ENCODE results near the gene MXRA8. TPM values are rescaled to one million over a fixed set of nuclear protein-coding genes. Genes with fewer than 3 reads are reported as not detected.

MXRA8 gene
- total and polyA plus RNA-seq, 2 donors (not counting 3 experiments of a cell fraction or from before 2014, with no cell fraction given): 0.82 to 1.9 TPM

DNA sequence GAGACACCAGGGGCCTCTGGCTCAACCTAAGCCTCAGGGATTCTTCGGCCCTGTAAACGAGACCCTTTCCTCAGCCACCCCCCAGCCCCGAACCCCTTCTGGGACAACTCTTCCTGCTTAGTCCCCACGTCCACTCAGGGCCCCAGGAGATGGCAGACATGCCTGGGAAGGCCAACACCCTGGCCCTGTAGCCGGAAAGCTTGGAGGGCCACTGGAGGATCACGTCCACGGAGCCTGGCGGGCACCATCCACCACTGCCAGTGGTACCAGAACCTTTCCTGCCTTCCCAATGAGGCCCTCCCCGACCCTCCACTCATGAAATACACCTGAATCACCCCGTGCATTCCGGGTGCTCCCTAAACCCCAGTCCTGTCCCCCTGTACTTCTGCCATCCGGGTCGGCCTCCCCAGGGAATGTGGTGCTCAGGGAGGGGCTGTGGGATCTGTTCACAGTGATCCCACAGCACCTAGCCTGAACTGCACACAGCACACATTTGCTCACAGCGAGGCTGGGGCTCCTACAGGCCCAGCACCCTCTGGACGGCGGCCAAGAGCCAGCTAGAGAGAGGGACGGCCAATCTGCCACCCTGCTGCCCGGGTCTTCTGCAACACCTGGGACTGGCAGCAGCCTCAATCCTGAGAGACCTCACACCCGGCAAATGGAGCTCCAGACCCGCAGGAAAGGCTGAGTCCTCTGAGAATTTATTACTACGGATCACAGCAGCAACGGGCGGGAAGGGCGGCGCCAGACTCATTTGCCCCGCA, 14.9 kb upstream of the MXRA8 start:
- H3K9me1 ChIP-seq (replicated peaks; ENCODE audit: control insufficient read depth, extremely low read depth, insufficient read depth, low read length): no peaks in the 10 kb centered on the region
- H3K79me2 ChIP-seq (ENCODE audit: control insufficient read depth, insufficient read depth, low read length): peaks cover 19% of the 10 kb centered on the region
- dilution Hi-C loops (cut with MboI; ENCODE audit: extremely low pct_ligation_motif_present, low sequenced_read_pairs) (no loop called here), intact Hi-C loops (cut with micrococcal nuclease) (no loop called here)
- no peak for DNase-seq (ENCODE audit: low read depth, low spot score)
- no peak overlapping the region for H3K4me3 ChIP-seq (replicated peaks in 1 of 3; ENCODE audit: insufficient read depth in 1 of 3, low read depth in 1 of 3, low read length in 3 of 3)
- H4K20me1 ChIP-seq (replicated peaks; ENCODE audit: control insufficient read depth, extremely low read depth, insufficient read depth, low read length): no peaks in the 10 kb centered on the region
- no peaks in the 10 kb centered on the region for H3K9me3 ChIP-seq (replicated peaks; ENCODE audit: control insufficient read depth, insufficient read depth, low read length)
- FAIRE-seq: no peak
- BruUV-seq (replicated peaks): no TSS peak
- peaks cover 13% of the 10 kb centered on the region for H3K4me1 ChIP-seq (ENCODE audit: control insufficient read depth, extremely low read depth, insufficient read depth, low read length)
- H3K27ac ChIP-seq (ENCODE audit: insufficient read depth, low read depth, low read length): no peak overlapping the region
- H3K4me2 ChIP-seq (ENCODE audit: insufficient read depth, low read length): no peak overlapping the region
- ChIA-PET CTCF (interaction anchor here (0.8 to 2.4 kb wide), 10 partner anchors 11 to 251 kb away, joined by 3 to 9 read pairs (median 5); partner anchors contain the start of gene CCNL2), POLR2A (no interaction called here)
- H3K36me3 ChIP-seq (ENCODE audit: control insufficient read depth in 2 of 2, extremely low read depth in 1 of 2, insufficient read depth in 2 of 2, low read length in 2 of 2): peaks cover 0 to 3% of the 10 kb centered on the region in 2 experiments
- H3K27me3 ChIP-seq (ENCODE audit: control insufficient read depth in 2 of 2, insufficient read depth in 2 of 2, low read length in 2 of 2): no peaks in the 10 kb centered on the region
- H2AFZ ChIP-seq (ENCODE audit: low read depth, low read length): no peak overlapping the region
- no peak for TF ChIP-seq POLR2A (IDR thresholded peaks at IDR 0.05; ENCODE audit: low read depth, low read length)
- no peak for TF ChIP-seq EZH2 (IDR thresholded peaks at IDR 0.05; ENCODE audit: borderline replicate concordance, low read depth, low read length, severe bottlenecking)
- TF ChIP-seq JUN (IDR thresholded peaks at IDR 0.05; ENCODE audit: borderline replicate concordance, insufficient read depth, insufficient read length, low read depth): no peak
- no peak for TF ChIP-seq GATA2 (IDR thresholded peaks at IDR 0.05; ENCODE audit: insufficient read depth, insufficient read length, low read depth, low read length)
- TF ChIP-seq, protein P1, sequence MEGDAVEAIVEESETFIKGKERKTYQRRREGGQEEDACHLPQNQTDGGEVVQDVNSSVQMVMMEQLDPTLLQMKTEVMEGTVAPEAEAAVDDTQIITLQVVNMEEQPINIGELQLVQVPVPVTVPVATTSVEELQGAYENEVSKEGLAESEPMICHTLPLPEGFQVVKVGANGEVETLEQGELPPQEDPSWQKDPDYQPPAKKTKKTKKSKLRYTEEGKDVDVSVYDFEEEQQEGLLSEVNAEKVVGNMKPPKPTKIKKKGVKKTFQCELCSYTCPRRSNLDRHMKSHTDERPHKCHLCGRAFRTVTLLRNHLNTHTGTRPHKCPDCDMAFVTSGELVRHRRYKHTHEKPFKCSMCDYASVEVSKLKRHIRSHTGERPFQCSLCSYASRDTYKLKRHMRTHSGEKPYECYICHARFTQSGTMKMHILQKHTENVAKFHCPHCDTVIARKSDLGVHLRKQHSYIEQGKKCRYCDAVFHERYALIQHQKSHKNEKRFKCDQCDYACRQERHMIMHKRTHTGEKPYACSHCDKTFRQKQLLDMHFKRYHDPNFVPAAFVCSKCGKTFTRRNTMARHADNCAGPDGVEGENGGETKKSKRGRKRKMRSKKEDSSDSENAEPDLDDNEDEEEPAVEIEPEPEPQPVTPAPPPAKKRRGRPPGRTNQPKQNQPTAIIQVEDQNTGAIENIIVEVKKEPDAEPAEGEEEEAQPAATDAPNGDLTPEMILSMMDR (IDR thresholded peaks at IDR 0.05; ENCODE audit: extremely low read depth in 1 of 2, insufficient read depth in 1 of 2, low read depth in 1 of 2, low read length in 2 of 2): no peak
- TF ChIP-seq FOS (IDR thresholded peaks at IDR 0.05; ENCODE audit: borderline replicate concordance, insufficient read depth, low read length): no peak
- no peak for TF ChIP-seq POLR2AphosphoS5 (IDR thresholded peaks at IDR 0.05; ENCODE audit: insufficient read depth, low read depth, low read length)
- no peak for TF ChIP-seq MYC (IDR thresholded peaks at IDR 0.05; ENCODE audit: low read depth, low read length)
- TF ChIP-seq, protein P2, sequence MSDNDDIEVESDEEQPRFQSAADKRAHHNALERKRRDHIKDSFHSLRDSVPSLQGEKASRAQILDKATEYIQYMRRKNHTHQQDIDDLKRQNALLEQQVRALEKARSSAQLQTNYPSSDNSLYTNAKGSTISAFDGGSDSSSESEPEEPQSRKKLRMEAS (IDR thresholded peaks at IDR 0.05; ENCODE audit: insufficient read depth, insufficient read length): no peak
- no peak overlapping the region for H3K9ac ChIP-seq (replicated peaks; ENCODE audit: extremely low read depth, insufficient read depth, low read length)

Measured in endothelial cell of umbilical vein (primary cell).